Body of pancreas (tissue), 4 donors: ENCODE data around the gene AK3.

Source experiments
- CTCF ChIP-seq, 7 experiments: fragments of 450-650 bp in 4 of 7; fragments of 200-600 bp in 3 of 7; sonication (generic) in 3 of 7; IDR thresholded peaks; one replicate each; pipeline ENCODE4 v1.5.1; 2016 to 2019; ENCODE audit warnings: antibody characterized with exemption in 7 of 7
- POLR2A ChIP-seq, 3 donors: fragments of 450-650 bp; IDR thresholded peaks; one replicate each; pipeline ENCODE4 v1.6.1; 2016; ENCODE audit warnings: antibody characterized with exemption in 3 of 3, mild to moderate bottlenecking in 2 of 3

GRCh38 chr9:4784403-4784802 lies 43.4 kb upstream of the AK3 start:
- no peak for TF ChIP-seq CTCF (IDR thresholded peaks at IDR 0.05)
- no peak for TF ChIP-seq POLR2A (IDR thresholded peaks at IDR 0.05)
